ENCODE results near the gene GAL3ST3.

The GAL3ST3 gene

GRCh38 chr11:66020212-66020611, 28.7 kb downstream of the GAL3ST3 start:
- no peak overlapping the region for H3K4me3 ChIP-seq (ENCODE audit: low read depth, low read length)
- TF ChIP-seq, protein P1, sequence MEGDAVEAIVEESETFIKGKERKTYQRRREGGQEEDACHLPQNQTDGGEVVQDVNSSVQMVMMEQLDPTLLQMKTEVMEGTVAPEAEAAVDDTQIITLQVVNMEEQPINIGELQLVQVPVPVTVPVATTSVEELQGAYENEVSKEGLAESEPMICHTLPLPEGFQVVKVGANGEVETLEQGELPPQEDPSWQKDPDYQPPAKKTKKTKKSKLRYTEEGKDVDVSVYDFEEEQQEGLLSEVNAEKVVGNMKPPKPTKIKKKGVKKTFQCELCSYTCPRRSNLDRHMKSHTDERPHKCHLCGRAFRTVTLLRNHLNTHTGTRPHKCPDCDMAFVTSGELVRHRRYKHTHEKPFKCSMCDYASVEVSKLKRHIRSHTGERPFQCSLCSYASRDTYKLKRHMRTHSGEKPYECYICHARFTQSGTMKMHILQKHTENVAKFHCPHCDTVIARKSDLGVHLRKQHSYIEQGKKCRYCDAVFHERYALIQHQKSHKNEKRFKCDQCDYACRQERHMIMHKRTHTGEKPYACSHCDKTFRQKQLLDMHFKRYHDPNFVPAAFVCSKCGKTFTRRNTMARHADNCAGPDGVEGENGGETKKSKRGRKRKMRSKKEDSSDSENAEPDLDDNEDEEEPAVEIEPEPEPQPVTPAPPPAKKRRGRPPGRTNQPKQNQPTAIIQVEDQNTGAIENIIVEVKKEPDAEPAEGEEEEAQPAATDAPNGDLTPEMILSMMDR (conservative IDR thresholded peaks at IDR 0.05; ENCODE audit: low read depth, low read length), result no peak
- DNase-seq (ENCODE audit: low read depth), result no peak

DNA sequence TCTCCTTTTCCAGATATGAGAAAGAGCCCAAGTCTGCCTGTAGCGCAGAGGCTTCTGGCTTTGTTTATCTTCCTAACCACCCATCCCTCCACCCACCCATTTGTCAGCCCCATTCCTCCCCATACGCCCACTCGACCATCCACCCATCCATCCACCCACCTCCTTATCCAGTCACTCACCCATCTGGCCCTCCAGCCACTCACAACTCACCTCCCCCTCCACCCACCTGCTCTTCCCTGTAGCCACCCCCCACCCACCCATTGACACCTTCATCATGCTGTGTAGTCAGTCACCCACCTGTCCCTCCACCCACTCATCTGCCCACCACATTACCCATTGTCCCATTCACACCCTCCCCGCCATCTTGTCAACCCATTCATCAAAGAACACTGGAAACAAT, 31.6 kb downstream of the GAL3ST3 start:
- no peak overlapping the region for H3K4me3 ChIP-seq (ENCODE audit: low read depth, low read length)
- DNase-seq (ENCODE audit: low read depth), result no peak
- TF ChIP-seq, protein P1 (conservative IDR thresholded peaks at IDR 0.05; ENCODE audit: low read depth, low read length), result no peak

DNA sequence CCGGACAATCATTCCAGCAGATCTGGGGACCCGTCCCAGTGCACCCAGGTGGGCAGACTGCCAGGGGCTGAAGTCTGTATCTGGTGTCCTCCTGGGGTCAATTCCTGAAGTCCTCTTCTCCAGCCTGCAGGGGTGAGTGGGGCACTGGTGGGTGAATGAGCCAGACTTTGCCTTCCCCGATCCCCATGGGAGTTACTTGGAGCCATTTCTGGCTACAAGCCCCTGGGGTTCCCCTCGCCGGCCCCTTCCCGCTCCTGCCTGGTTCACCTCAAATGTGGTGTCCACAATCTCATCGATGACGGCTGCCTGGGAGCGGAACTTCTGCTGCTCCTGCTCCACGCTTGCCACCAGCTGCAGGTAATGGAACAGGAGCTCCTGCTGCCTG, 32.2 kb downstream of the GAL3ST3 start:
- TF ChIP-seq, protein P1 (conservative IDR thresholded peaks at IDR 0.05; ENCODE audit: low read depth, low read length), result no peak
- H3K4me3 ChIP-seq (ENCODE audit: low read depth, low read length), result no peak overlapping the region
- no peak for DNase-seq (ENCODE audit: low read depth)

DNA sequence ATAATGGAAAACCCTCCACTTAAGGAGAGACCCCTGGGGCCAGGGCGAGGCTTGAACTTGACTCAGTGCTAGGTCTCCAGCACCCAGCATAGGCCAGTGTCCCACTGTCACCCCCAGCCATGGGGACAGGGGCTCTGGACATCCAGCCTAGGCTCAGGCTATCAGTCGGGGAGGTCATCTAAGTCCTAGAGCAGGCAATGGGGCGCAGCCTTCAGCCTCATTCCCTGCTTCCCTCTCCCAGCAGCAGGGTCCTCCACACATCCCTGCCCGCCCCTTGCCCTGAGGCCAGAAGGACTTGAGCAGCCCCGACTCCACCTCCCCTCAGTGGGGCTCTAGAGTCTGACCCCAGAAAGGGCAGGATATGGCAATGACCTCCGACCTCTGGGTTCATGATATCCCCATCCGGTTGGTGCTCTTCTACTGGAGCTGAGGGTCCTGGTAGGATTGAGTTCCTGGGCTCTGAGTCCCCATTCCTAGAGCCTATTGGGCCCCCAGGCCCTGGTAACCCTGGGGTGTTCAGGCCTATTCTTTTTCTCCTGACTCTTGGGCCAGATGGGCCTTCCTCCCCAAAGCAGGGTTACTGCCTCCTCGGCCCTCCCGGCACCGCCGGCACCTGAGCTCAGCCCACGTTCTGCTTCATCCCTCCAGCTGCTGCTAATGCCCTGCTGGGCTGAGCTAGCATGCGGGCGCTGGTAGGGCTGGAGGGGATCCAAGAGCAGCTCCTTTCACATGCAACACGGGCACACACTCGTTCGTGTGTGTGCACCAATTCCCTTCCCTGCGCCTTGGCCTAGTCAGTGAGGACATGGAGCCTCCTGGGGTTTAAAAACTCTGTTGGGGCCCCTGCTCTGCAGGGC, 32.8 kb downstream of the GAL3ST3 start:
- TF ChIP-seq, protein P1 (conservative IDR thresholded peaks at IDR 0.05; ENCODE audit: low read depth, low read length), result no peak
- no peak overlapping the region for H3K4me3 ChIP-seq (ENCODE audit: low read depth, low read length)
- no peak for DNase-seq (ENCODE audit: low read depth)

DNA sequence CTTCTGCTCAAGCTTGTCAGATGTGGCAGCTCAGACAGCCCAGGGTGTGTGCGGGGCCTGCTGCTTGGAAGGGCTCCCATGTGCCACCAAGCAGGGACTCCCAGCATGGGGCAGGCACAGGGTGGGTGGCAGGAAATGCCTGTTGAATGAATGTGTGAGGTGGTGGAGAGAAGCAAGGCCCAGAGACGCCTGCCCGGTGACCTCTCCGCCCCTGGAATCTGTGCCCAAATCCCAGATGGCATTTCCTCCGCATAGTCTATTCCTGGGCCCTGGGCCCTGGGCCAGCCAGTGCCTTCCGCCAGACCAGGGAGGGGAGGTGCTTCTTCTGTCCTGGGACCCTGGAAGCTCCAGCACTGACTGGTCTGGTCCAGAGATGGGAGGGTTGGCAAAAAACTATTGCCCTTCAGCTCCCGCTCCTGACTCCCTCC, 33.5 kb downstream of the GAL3ST3 start:
- DNase-seq (ENCODE audit: low read depth), result no peak
- TF ChIP-seq, protein P1 (conservative IDR thresholded peaks at IDR 0.05; ENCODE audit: low read depth, low read length), result no peak
- no peak overlapping the region for H3K4me3 ChIP-seq (ENCODE audit: low read depth, low read length)

DNA sequence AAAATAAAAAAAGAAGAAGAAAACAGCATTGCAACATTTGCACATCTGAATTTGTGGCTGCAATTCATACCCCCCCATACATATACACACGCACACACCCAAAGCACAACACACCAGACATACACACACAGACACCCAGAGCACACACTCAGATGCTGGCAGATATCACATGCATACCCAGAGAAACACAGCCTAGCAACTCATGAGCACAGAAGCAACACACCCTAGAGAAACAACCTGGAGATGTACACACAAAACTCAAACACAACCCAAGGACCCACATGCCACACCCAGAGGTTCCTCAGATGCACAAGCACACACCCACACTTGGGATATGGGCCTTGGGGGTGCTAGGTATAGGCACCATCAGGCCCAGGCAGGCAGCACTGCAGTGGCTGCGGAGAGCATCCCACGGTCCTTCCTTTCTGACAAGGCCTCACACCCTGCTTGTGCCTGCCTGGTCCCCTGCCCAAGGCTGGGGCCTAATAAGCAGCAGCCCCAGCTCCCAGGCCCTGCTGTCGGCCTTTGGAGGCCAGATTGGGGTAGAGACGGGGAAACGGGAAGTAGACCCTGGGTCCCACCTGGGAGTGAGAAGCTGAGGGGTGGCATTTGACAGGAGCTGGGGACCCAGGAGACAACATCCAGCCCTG, 34.0 kb downstream of the GAL3ST3 start:
- no peak for DNase-seq (ENCODE audit: low read depth)
- TF ChIP-seq, protein P1 (conservative IDR thresholded peaks at IDR 0.05; ENCODE audit: low read depth, low read length), result no peak
- H3K4me3 ChIP-seq (ENCODE audit: low read depth, low read length), result no peak overlapping the region
